PC-9 (cell line): Measurements from ENCODE around the gene LEKR1. TPM values are rescaled to one million over a fixed set of nuclear protein-coding genes. Genes with fewer than 3 reads are reported as not detected.

ENCODE experiments used
- BruUV-seq: library from RNA; stranded (reverse); fragments of 400-500 nt; replicated peaks from 2 replicates; lab custom pipeline; 2021; lab: Mats Ljungman, UMichigan
- CTCF ChIA-PET: fragments of 300-600 bp; sonication (Branson Sonifier 250); formaldehyde crosslinking; loops from one replicate; lab custom pipeline; 2022; ENCODE audit warnings: antibody characterized with exemption; lab: Charles Lee
- POLR2A ChIA-PET: fragments of 300-600 bp; sonication (Branson Sonifier 250); formaldehyde crosslinking; loops from one replicate; lab custom pipeline; 2022; ENCODE audit warnings: antibody characterized with exemption; ENCODE audit not compliant: unreplicated experiment; lab: Charles Lee
- DNase-seq, 2 experiments: peaks; one replicate each; pipeline versions ENCODE4 v3.0.0 to v3.0.0-alpha.2; 2015 to 2022; ENCODE audit warnings: mixed read lengths in 1 of 2
- H2AFZ ChIP-seq: fragments of 200-600 bp; sonication (generic); 2 replicates; pipeline ENCODE4 v1.8.1; 2017; ENCODE audit warnings: antibody characterized with exemption
- H3F3A ChIP-seq: fragments of 200-600 bp; sonication (generic); 2 replicates; pipeline ENCODE4 v1.8.1; 2017; ENCODE audit warnings: antibody characterized with exemption, mild to moderate bottlenecking, low read depth; ENCODE audit not compliant: insufficient read depth
- H3K27ac ChIP-seq: fragments of 200-600 bp; sonication (generic); 2 replicates; pipeline ENCODE4 v1.6.1; 2016; ENCODE audit warnings: mixed run types
- H3K27me3 ChIP-seq: fragments of 200-600 bp; sonication (generic); 2 replicates; pipeline ENCODE4 v1.6.1; 2016; ENCODE audit warnings: low read depth, mixed run types; ENCODE audit not compliant: insufficient read depth
- H3K36me3 ChIP-seq: fragments of 200-600 bp; sonication (generic); 2 replicates; pipeline ENCODE4 v1.6.1; 2016; ENCODE audit warnings: low read depth, mixed run types
- H3K4me1 ChIP-seq: fragments of 200-600 bp; sonication (generic); replicated peaks from 2 replicates; pipeline ENCODE4 v1.6.1; 2016; ENCODE audit warnings: mixed run types; ENCODE audit not compliant: insufficient read depth
- H3K4me2 ChIP-seq: fragments of 200-600 bp; sonication (generic); 2 replicates; pipeline ENCODE4 v1.6.1; 2017; ENCODE audit warnings: mixed run types
- H3K4me3 ChIP-seq: fragments of 200-600 bp; sonication (generic); 2 replicates; pipeline ENCODE4 v1.6.1; 2016; ENCODE audit warnings: mixed run types
- H3K79me2 ChIP-seq: fragments of 200-600 bp; sonication (generic); 2 replicates; pipeline ENCODE4 v1.6.1; 2017; ENCODE audit warnings: low read depth, mixed run types
- H3K9me2 ChIP-seq: fragments of 200-600 bp; sonication (generic); 2 replicates; pipeline ENCODE4 v1.8.1; 2017; ENCODE audit warnings: mild to moderate bottlenecking; ENCODE audit not compliant: insufficient read depth
- H3K9me3 ChIP-seq: fragments of 200-600 bp; sonication (generic); 2 replicates; pipeline ENCODE4 v1.8.1; 2016; ENCODE audit warnings: low read depth; ENCODE audit not compliant: insufficient read depth
- H4K20me1 ChIP-seq: fragments of 200-600 bp; sonication (generic); 2 replicates; pipeline ENCODE4 v1.8.1; 2017; ENCODE audit not compliant: insufficient read depth
- CTCF ChIP-seq: fragments of 200-600 bp; sonication (generic); conservative IDR thresholded peaks from 2 replicates; pipeline ENCODE4 v1.6.1; 2017; ENCODE audit warnings: mixed run types, antibody characterized with exemption, mild to moderate bottlenecking, moderate library complexity
- EZH2 ChIP-seq: fragments of 200-600 bp; sonication (generic); IDR thresholded peaks from 2 replicates; pipeline ENCODE4 v1.8.0; 2017; ENCODE audit warnings: antibody characterized with exemption, low read depth
- intact Hi-C: fragments of 100-400 bp; cut with micrococcal nuclease; formaldehyde crosslinking; loops from one replicate; pipeline ENCODE4 v1.10.0; 2022; ENCODE audit not compliant: unreplicated experiment
- total RNA-seq: library from RNA; stranded (reverse); gene quantifications from 2 replicates; pipeline ENCODE4 v1.2.3, GENCODE V29; 2021

Gene LEKR1
- total RNA-seq, 1 experiment from 2014 or later, result 3.9 TPM

- BruUV-seq, result no TSS peak
- H3F3A ChIP-seq, result no peaks in the 10 kb centered on the region
- no peaks in the 10 kb centered on the region for H3K79me2 ChIP-seq
- H3K27me3 ChIP-seq, result no peaks in the 10 kb centered on the region
- no peak overlapping the region for H3K4me3 ChIP-seq
- H3K36me3 ChIP-seq, result no peaks in the 10 kb centered on the region
- H4K20me1 ChIP-seq, result no peaks in the 10 kb centered on the region
- no peak for TF ChIP-seq EZH2
- no peak for TF ChIP-seq CTCF
- H2AFZ ChIP-seq, result no peak overlapping the region
- ChIA-PET POLR2A (no interaction called here), CTCF (no interaction called here)
- H3K27ac ChIP-seq, result no peak overlapping the region
- no peak for DNase-seq
- H3K9me2 ChIP-seq, result no peaks in the 10 kb centered on the region
- H3K4me1 ChIP-seq, result no peaks in the 10 kb centered on the region
- no peak overlapping the region for H3K4me2 ChIP-seq
- H3K9me3 ChIP-seq, result no peaks in the 10 kb centered on the region
- intact Hi-C loops, result no loop called here
Measured at GRCh38 chr3:157065201-157065600, 239.0 kb downstream of the LEKR1 start.

DNA sequence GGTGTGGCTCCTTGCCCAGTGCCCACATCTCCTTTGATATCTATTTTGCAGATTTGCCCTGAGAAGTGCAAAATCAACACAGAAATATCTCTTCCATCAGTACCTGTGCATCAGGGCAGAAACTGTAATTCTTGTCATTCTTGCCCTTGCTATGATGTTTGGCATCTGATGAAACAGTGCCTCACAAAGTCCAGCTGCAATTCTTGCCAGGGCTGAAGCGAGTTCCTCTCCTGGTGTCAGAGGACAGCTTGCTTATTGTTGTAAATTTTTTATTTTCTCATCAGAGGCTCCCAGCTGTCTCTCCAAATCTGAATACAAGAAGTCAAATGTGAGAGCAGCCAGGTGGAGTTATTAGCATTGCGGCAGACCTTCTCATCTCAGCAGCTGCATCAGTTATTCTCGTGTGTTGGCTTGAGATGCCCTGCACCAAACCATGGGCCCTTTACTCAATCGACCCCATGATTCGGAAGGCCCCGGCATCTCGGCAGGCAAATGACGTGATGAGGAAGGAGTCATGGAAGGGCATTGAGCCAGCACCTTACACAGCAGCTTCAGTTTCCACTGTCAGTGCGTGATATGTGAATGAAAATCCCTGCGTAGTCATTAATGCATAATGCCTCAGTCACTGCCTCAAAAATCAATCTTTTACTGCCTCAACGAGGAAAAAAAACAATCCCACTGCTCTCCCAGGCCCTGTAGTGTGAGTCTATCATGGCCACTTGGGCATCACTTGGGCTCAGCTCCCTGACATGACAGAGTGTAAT, 240.4 kb downstream of the LEKR1 start:
- Histone ChIP-seq H3K4me1 (no peaks in the 10 kb centered on the region), H2AFZ (no peak overlapping the region), H3K36me3 (no peaks in the 10 kb centered on the region), H3K4me2 (no peak overlapping the region), H3K27ac (no peak overlapping the region), H3F3A (no peaks in the 10 kb centered on the region), H3K4me3 (no peak overlapping the region), H3K27me3 (no peaks in the 10 kb centered on the region), H4K20me1 (no peaks in the 10 kb centered on the region), H3K79me2 (no peaks in the 10 kb centered on the region), H3K9me3 (no peaks in the 10 kb centered on the region), H3K9me2 (no peaks in the 10 kb centered on the region)
- no TSS peak for BruUV-seq
- no peak for DNase-seq
- ChIA-PET CTCF (interaction anchor here (0.8 kb wide), 1 partner anchor 71 kb away, joined by 3 read pairs; no protein-coding TSS in a partner anchor), POLR2A (no interaction called here)
- TF ChIP-seq EZH2 (no peak), CTCF (no peak)
- intact Hi-C loops, result no loop called here

DNA sequence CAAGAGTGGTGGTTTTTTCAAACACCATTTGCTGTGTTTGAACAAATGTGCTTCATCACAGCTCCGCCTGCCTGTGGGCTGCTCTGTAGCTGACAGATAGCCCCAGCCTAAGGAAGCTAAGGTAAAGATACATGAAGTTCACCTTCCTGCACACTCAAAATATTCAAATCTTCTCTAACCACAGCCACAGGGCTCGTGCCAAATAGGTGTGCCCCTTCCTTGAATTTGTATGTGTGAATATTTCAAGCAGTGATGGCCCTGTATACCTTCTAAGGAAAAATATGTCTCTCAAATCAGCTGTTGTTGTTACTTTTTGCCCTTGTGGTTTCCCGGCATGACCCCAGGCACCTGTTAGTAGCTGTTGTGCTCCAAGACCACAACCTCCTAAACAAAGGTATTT, 241.0 kb downstream of the LEKR1 start:
- ChIA-PET CTCF (interaction anchor here (0.8 kb wide), 1 partner anchor 70 kb away, joined by 3 read pairs; no protein-coding TSS in a partner anchor), POLR2A (no interaction called here)
- no peaks in the 10 kb centered on the region for H3K9me2 ChIP-seq
- no peak overlapping the region for H3K4me3 ChIP-seq
- intact Hi-C loops, result no loop called here
- DNase-seq, result no peak
- no peaks in the 10 kb centered on the region for H3K4me1 ChIP-seq
- BruUV-seq, result no TSS peak
- H3K27me3 ChIP-seq, result no peaks in the 10 kb centered on the region
- no peak overlapping the region for H3K4me2 ChIP-seq
- TF ChIP-seq CTCF, result no peak
- TF ChIP-seq EZH2, result no peak
- H2AFZ ChIP-seq, result no peak overlapping the region
- no peaks in the 10 kb centered on the region for H3K79me2 ChIP-seq
- H4K20me1 ChIP-seq, result no peaks in the 10 kb centered on the region
- no peak overlapping the region for H3K27ac ChIP-seq
- no peaks in the 10 kb centered on the region for H3K36me3 ChIP-seq
- H3F3A ChIP-seq, result no peaks in the 10 kb centered on the region
- no peaks in the 10 kb centered on the region for H3K9me3 ChIP-seq
